ENCODE results near the gene FAAP100.

FAAP100 gene

DNA sequence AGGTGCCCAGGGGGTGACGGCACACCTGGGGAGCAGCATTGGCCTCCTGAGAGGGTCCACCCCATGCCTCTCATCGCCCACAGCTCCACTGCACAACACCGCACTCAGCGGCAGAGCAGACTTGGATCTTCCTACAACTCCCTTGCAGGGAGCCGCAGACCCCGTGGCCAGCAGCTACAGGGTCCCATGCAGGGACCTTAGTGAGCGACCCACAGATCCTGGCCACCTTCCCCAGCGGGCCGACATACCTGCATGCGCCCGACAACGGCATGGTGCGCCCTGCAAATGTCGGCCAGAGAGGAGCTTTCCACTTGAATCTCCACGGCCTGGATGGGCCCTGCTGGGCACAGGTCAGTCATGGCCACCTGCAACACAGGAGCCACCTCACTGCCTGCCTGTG lies 8.4 kb downstream of the FAAP100 start:
- no peak for DNase-seq (ENCODE audit: low read depth)
- TF ChIP-seq, protein P1, sequence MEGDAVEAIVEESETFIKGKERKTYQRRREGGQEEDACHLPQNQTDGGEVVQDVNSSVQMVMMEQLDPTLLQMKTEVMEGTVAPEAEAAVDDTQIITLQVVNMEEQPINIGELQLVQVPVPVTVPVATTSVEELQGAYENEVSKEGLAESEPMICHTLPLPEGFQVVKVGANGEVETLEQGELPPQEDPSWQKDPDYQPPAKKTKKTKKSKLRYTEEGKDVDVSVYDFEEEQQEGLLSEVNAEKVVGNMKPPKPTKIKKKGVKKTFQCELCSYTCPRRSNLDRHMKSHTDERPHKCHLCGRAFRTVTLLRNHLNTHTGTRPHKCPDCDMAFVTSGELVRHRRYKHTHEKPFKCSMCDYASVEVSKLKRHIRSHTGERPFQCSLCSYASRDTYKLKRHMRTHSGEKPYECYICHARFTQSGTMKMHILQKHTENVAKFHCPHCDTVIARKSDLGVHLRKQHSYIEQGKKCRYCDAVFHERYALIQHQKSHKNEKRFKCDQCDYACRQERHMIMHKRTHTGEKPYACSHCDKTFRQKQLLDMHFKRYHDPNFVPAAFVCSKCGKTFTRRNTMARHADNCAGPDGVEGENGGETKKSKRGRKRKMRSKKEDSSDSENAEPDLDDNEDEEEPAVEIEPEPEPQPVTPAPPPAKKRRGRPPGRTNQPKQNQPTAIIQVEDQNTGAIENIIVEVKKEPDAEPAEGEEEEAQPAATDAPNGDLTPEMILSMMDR (conservative IDR thresholded peaks at IDR 0.05; ENCODE audit: low read depth, low read length) = no peak

DNA sequence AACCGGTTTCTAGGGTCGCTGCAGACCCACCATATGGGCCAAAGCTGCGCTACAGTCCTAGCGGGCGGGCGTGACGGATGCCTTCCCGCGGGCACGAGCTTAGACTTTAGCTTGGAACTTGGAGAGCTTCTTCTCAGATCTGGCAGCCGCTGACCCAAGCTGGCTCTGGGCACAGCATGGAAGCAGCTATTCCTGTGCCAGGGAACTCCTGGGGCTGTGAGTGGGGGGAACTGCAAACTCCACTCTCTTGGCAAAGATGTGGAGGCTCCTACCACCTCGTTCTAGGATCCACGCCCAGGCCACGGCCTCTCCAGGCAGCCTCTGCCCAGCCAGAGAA lies 8.8 kb downstream of the FAAP100 start:
- no peak overlapping the region for H3K4me3 ChIP-seq (ENCODE audit: low read length)
- DNase-seq (ENCODE audit: low read depth) = no peak
- TF ChIP-seq, protein P1 (conservative IDR thresholded peaks at IDR 0.05; ENCODE audit: low read depth, low read length) = no peak

More for the DNA sequence above, 8.4 kb downstream of the FAAP100 start:
- no peak overlapping the region for H3K4me3 ChIP-seq (ENCODE audit: low read length)

DNA sequence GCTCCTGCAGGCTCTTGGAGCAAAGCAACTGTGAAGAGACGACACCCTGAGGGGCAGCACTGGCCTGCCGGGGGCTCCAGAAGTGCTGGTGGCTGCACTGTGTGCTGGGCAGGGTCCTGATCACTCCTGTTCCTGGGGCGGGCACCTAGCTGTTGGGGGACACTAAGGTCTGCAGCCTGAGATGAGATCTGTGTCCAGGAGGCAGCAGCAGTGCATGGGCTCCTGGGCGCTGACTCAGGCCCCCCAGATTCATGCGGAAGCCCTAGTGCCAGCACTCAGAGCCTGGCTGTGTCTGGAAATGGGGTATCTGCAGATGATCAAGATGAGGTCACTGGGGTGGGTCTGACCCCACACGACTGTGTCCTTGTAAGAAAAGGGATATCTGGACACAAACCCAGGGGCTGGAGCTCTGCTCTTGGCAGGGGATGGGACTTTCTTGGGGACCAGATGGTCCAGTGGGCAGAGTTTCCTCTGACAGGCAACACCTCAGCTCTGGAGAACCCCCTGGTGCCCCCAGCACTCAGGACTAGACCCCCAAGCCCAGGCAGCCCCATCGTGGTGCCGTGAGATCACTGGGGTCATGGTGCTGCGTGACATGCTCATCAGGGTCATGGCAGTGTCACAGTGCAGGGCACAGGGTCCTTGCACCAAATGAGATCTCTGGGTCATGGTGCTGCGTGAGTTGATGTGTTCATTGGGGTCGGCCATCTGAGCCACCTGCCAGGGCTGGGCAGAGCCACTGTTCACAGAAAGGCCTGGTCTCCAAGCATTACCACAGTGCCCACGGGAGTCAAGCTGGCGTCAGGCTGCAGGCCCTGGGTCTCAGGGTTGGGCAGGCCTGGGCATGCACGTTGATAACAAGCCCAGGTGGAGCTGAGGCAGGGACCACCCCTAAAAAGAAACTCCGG lies 9.5 kb downstream of the FAAP100 start:
- no peak overlapping the region for H3K4me3 ChIP-seq (ENCODE audit: low read length)
- no peak for DNase-seq (ENCODE audit: low read depth)
- TF ChIP-seq, protein P1 (conservative IDR thresholded peaks at IDR 0.05; ENCODE audit: low read depth, low read length) = no peak

GRCh38 chr17:81541123-81541522 lies 11.0 kb downstream of the FAAP100 start:
- TF ChIP-seq, protein P1 (conservative IDR thresholded peaks at IDR 0.05; ENCODE audit: low read depth, low read length) = no peak
- no peak overlapping the region for H3K4me3 ChIP-seq (ENCODE audit: low read length)
- no peak for DNase-seq (ENCODE audit: low read depth)

GRCh38 chr17:81540676-81541027 lies 11.5 kb downstream of the FAAP100 start:
- no peak for DNase-seq (ENCODE audit: low read depth)
- no peak overlapping the region for H3K4me3 ChIP-seq (ENCODE audit: low read length)
- TF ChIP-seq, protein P1 (conservative IDR thresholded peaks at IDR 0.05; ENCODE audit: low read depth, low read length) = no peak

GRCh38 chr17:81539961-81540675 lies 12.0 kb downstream of the FAAP100 start:
- TF ChIP-seq, protein P1 (conservative IDR thresholded peaks at IDR 0.05; ENCODE audit: low read depth, low read length) = no peak
- no peak overlapping the region for H3K4me3 ChIP-seq (ENCODE audit: low read length)
- no peak for DNase-seq (ENCODE audit: low read depth)

GRCh38 chr17:81539571-81539900 lies 12.6 kb downstream of the FAAP100 start:
- H3K4me3 ChIP-seq (ENCODE audit: low read length) = no peak overlapping the region
- no peak for DNase-seq (ENCODE audit: low read depth)
- TF ChIP-seq, protein P1 (conservative IDR thresholded peaks at IDR 0.05; ENCODE audit: low read depth, low read length) = no peak

Measured in retinal pigment epithelial cell (primary cell).